GM08714 (cell line): ENCODE data around the gene EVC.
"Not testable (repeated sequence)": the region's sequence is repeated elsewhere in the genome, so short reads cannot be mapped to it uniquely, and the experiment has no call there.

Source experiments
- H3K4me3 ChIP-seq: fragments of 200-500 bp; sonication (Bioruptor generic); 2 replicates; pipeline ENCODE4 v1.5.1; 2014; ENCODE audit warnings: mild to moderate bottlenecking, low read length, inconsistent platforms
- ZNF274 ChIP-seq: IDR thresholded peaks from 2 replicates; pipeline ENCODE4 v1.6.1; 2012; ENCODE audit warnings: mild to moderate bottlenecking, low read depth, low read length

Gene EVC

DNA sequence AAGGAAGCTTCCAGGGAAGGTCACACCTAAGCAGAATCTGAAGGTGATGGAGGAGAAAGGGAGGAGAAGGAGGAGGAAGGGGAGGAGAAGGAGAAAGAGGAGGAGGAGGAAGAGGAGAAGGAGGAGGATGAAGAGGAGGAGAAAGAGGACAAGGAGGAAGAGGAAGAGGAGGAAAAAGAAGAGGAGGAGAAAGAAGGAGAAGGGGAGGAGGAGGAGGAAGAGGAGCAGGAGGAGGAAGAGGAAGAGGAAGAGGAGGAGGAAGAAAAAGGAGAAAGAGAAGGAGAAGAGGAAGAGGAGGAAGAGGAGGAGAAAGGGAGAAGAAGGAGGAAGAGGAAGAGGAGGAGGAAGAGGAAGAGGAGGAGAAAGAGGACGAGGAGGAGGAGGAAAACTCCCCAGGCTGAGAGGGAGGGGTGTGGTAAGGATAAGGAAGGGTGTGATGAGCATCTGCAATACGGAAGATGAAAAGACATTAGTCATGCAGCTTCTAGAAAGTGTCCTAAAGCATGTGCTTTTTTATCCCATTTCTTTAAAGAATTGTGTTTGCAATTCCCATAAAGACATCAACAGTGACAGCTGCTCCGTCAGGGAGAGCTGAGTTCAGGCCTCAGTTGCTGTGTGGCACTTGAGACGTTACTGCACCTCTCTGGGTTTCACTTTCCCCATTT is 140.8 kb downstream of the EVC start:
- no peak for TF ChIP-seq ZNF274
- no peak overlapping the region for H3K4me3 ChIP-seq

GRCh38 chr4:5852523-5853202 is 141.7 kb downstream of the EVC start:
- TF ChIP-seq ZNF274, result no peak
- H3K4me3 ChIP-seq, result no peak overlapping the region

DNA sequence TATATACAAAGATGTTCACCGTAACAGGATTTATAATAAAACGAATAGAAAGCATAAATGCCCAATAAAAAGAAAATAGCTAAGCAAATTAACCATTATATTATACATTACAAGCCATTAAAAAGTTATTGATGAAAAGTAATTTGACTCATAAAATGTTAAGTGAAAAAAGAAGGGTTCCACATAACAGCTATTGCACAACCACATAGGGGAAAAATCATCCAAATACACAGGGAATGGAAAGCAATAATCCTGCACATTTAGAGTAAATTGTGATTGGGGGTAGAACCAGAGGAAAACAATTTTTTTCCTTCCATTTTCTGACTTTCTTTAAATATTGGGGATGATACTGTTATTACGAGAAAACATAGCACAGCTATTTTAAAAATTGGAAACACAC is 143.9 kb downstream of the EVC start:
- no peak for TF ChIP-seq ZNF274
- no peak overlapping the region for H3K4me3 ChIP-seq

DNA sequence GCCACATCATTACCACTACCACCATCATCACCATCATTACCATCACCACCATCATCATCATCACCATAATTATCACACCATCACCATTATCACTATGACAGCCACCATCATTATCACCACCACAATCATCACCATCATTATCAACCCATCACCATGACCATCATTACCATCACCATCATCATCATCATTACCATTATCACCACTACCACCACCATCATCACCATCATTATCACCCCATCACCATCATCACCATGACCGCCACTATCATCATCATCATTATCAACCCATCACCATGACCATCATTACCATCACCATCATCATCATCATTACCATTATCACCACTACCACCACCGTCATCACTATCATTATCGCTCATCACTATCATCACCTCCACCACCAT is 145.4 kb downstream of the EVC start:
- not testable (repeated sequence) for H3K4me3 ChIP-seq

DNA sequence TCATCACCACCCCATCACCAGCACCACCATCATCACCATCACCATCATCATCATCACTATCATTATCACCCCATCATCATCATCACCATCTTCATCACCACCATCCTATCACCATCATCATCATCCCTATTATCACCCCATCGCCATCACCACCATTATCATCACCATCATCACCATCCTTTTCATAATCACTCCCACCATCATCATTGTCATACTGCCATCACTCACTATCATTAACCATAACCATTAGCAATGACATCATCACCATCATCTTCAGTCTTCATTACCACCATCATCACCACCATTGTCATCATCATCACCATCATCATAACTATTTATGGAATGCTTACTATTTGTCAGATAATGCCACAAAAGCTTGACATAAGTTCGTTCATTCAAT is 146.2 kb downstream of the EVC start:
- H3K4me3 ChIP-seq, result no peak overlapping the region
- TF ChIP-seq ZNF274, result no peak

- TF ChIP-seq ZNF274, result no peak
Measured at GRCh38 chr4:5858020-5858769, 147.2 kb downstream of the EVC start.

DNA sequence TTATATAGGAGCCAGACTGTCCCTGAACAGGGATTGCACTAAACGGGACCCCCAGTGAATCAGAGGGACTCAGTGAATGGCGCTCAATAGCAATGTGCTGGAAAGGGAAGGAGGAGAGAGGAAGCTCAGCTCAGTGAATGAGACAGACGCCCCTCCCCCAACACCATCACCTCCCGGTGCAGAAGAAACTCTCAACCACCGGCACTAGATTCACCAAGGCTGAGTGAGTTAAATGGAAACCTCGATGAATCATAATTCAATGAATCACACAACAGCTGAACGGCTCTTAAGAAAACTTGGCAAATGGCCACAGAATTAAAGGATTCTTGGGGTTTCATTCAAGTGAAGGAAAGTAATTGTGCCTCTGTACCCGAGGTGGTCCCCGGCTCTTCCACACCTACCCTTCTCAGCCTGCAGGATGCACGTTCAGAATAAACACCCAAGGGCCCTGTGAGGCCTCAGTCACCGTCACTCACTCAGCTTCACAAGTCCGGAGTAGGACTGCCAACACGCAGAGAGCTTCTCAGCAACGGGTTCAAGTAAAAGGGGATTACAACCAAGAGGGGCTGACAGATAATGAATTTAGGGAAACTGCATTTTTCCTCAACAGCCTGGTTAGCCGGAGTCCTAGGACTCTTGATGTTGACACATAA is 152.6 kb downstream of the EVC start:
- no peak for TF ChIP-seq ZNF274
- H3K4me3 ChIP-seq, result no peak overlapping the region

More at GRCh38 chr4:5858020-5858769, 147.2 kb downstream of the EVC start:
- H3K4me3 ChIP-seq, result no peak overlapping the region
